Lung (tissue), 12 donors: ENCODE results near the gene CTNNBIP1. TPM values are rescaled to one million over a fixed set of nuclear protein-coding genes. Genes with fewer than 3 reads are reported as not detected.

Source experiments
- ATAC-seq: fragments of 200-7000 bp; cut with Tn5 transposase; one replicate; pipeline ENCODE4 v1.9.1; 2020; ENCODE audit warnings: moderate number of reproducible peaks; ENCODE audit not compliant: insufficient read depth, low FRiP score
- DNase-seq, 3 donors: peaks; one replicate each; pipeline ENCODE4 v3.0.0-alpha.2; 2013 to 2017
- H3K27ac ChIP-seq, 2 donors: one replicate each; pipeline ENCODE4 v1.5.1; 2013; ENCODE audit warnings: mild to moderate bottlenecking in 2 of 2, moderate library complexity in 2 of 2, control low read depth in 1 of 2, inconsistent platforms in 1 of 2, low read depth in 1 of 2, low read length in 1 of 2
- H3K27me3 ChIP-seq, 3 donors: one replicate each; pipeline ENCODE4 v1.5.1; 2013; ENCODE audit warnings: low read length in 2 of 3; ENCODE audit not compliant: control insufficient read depth in 3 of 3, insufficient read depth in 3 of 3
- H3K36me3 ChIP-seq, 4 donors: one replicate each; pipeline ENCODE4 v1.5.1; 2013; ENCODE audit warnings: low read length in 4 of 4, mild to moderate bottlenecking in 1 of 4, moderate library complexity in 1 of 4; ENCODE audit not compliant: control insufficient read depth in 4 of 4, insufficient read depth in 4 of 4
- H3K4me1 ChIP-seq, 5 donors: one replicate each; pipeline ENCODE4 v1.5.1; 2013; ENCODE audit warnings: low read length in 5 of 5, mild to moderate bottlenecking in 2 of 5, moderate library complexity in 1 of 5; ENCODE audit not compliant: control insufficient read depth in 5 of 5, insufficient read depth in 5 of 5
- H3K4me3 ChIP-seq: one replicate; pipeline ENCODE4 v1.5.1; 2013; ENCODE audit warnings: mild to moderate bottlenecking, control low read depth, moderate library complexity
- H3K9ac ChIP-seq, 2 donors: one replicate each; pipeline ENCODE4 v1.5.1; 2013; ENCODE audit warnings: low read length in 2 of 2, control low read depth in 1 of 2; ENCODE audit not compliant: insufficient read depth in 1 of 2
- H3K9me3 ChIP-seq, 4 donors: one replicate each; pipeline ENCODE4 v1.5.1; 2013; ENCODE audit warnings: low read length in 3 of 4, mild to moderate bottlenecking in 1 of 4, moderate library complexity in 1 of 4; ENCODE audit not compliant: control insufficient read depth in 4 of 4, insufficient read depth in 3 of 4
- CTCF ChIP-seq: IDR thresholded peaks from 2 replicates; pipeline ENCODE4 v1.5.1; 2012; ENCODE audit warnings: mild to moderate bottlenecking; ENCODE audit errors: control extremely low read depth, extremely low read depth
- WGBS, 2 donors: extraction: QIAGEN DNeasy Blood & Tissue Kit; methylation state at CpG; one replicate each; pipeline ENCODE4 v1.1.7; 2013; 5-methylcytosine and 5-hydroxymethylcytosine counted together
- polyA plus RNA-seq, 2 donors: library from polyadenylated mRNA; stranded (reverse); fragments of 200-250 nt; gene quantifications; one replicate each; pipeline ENCODE4 v1.2.1, GENCODE V29; 2013
- total RNA-seq, 2 donors: library from RNA; depleted of rRNA in 1 of 2; stranded (reverse); fragments of >200 nt in 1 of 2; gene quantifications; one replicate each; pipeline ENCODE4 v1.2.1, GENCODE V29; 2014 to 2021
- donor health status: control.
- donor health status: control.
- donor health status: Bipolar disorder and iron deficiency.
- donor health status: healthy.
- donor health status: DM: yes; HTN: yes; CAD: no.

The CTNNBIP1 gene
- total and polyA plus RNA-seq, 4 donors, result 31.2 to 57.1 (median 32.2) TPM

GRCh38 chr1:9881838-9882249, 28.2 kb downstream of the CTNNBIP1 start:
- H3K4me3 ChIP-seq, result no peak overlapping the region
- DNase-seq, result no peak
- H3K36me3 ChIP-seq, result peaks cover 0 to 13% (median 3%) of the 10 kb centered on the region in 4 donors
- H3K4me1 ChIP-seq, result peaks cover 0 to 6% (median 0%) of the 10 kb centered on the region in 5 donors
- H3K9ac ChIP-seq, result no peak overlapping the region
- no peak for ATAC-seq
- no peaks in the 10 kb centered on the region for H3K27me3 ChIP-seq
- TF ChIP-seq CTCF, result no peak
- H3K9me3 ChIP-seq, result no peaks in the 10 kb centered on the region
- 78 to 84% methylated on average over 2 of the region's 2 CpGs for WGBS, 2 donors
- peak overlapping the region in 1 of 2 donors; percentile 5 for H3K27ac ChIP-seq

GRCh38 chr1:9878404-9878803, 31.7 kb downstream of the CTNNBIP1 start:
- Histone ChIP-seq H3K36me3 (peaks cover 0 to 7% (median 1%) of the 10 kb centered on the region in 4 donors), H3K27ac (no peak overlapping the region), H3K9ac (no peak overlapping the region), H3K27me3 (no peaks in the 10 kb centered on the region), H3K4me1 (peaks cover 0 to 5% (median 0%) of the 10 kb centered on the region in 5 donors), H3K4me3 (no peak overlapping the region), H3K9me3 (no peaks in the 10 kb centered on the region)
- DNase-seq (no peak), ATAC-seq (no peak)
- no peak for TF ChIP-seq CTCF
- whole genome bisulfite sequencing, 2 donors, result 95% methylated on average over 9 of the region's 9 CpGs

- Histone ChIP-seq H3K4me3 (no peak overlapping the region), H3K36me3 (peaks cover 0 to 4% (median 1%) of the 10 kb centered on the region in 4 donors), H3K4me1 (peaks cover 0 to 5% (median 0%) of the 10 kb centered on the region in 5 donors), H3K27ac (peak overlapping the region in 1 of 2 donors; percentile 10), H3K27me3 (no peaks in the 10 kb centered on the region), H3K9me3 (no peaks in the 10 kb centered on the region), H3K9ac (no peak overlapping the region)
- no peak for DNase-seq
- no peak for TF ChIP-seq CTCF
- 86 to 91% methylated on average over 10 of the region's 10 CpGs for WGBS, 2 donors
- ATAC-seq, result no peak
Observed at GRCh38 chr1:9877962-9878361, 32.1 kb downstream of the CTNNBIP1 start.

GRCh38 chr1:9875636-9876000, 34.5 kb downstream of the CTNNBIP1 start:
- TF ChIP-seq CTCF, result no peak
- H3K9ac ChIP-seq, result no peak overlapping the region
- H3K27ac ChIP-seq, result no peak overlapping the region
- H3K27me3 ChIP-seq, result no peaks in the 10 kb centered on the region
- ATAC-seq (no peak), DNase-seq (no peak)
- peaks cover 0 to 14% (median 1%) of the 10 kb centered on the region in 4 donors for H3K36me3 ChIP-seq
- H3K4me1 ChIP-seq, result peaks cover 0 to 5% (median 0%) of the 10 kb centered on the region in 5 donors
- H3K4me3 ChIP-seq, result no peak overlapping the region
- no peaks in the 10 kb centered on the region for H3K9me3 ChIP-seq
- 74 to 83% methylated on average over 6 of the region's 6 CpGs for WGBS, 2 donors
